Measurements from ENCODE around the gene SLC25A21. TPM values are rescaled to one million over a fixed set of nuclear protein-coding genes. Genes with fewer than 3 reads are reported as not detected.

Gene SLC25A21
- total RNA-seq, 2 experiments from 2014 or later, result not detected

DNA sequence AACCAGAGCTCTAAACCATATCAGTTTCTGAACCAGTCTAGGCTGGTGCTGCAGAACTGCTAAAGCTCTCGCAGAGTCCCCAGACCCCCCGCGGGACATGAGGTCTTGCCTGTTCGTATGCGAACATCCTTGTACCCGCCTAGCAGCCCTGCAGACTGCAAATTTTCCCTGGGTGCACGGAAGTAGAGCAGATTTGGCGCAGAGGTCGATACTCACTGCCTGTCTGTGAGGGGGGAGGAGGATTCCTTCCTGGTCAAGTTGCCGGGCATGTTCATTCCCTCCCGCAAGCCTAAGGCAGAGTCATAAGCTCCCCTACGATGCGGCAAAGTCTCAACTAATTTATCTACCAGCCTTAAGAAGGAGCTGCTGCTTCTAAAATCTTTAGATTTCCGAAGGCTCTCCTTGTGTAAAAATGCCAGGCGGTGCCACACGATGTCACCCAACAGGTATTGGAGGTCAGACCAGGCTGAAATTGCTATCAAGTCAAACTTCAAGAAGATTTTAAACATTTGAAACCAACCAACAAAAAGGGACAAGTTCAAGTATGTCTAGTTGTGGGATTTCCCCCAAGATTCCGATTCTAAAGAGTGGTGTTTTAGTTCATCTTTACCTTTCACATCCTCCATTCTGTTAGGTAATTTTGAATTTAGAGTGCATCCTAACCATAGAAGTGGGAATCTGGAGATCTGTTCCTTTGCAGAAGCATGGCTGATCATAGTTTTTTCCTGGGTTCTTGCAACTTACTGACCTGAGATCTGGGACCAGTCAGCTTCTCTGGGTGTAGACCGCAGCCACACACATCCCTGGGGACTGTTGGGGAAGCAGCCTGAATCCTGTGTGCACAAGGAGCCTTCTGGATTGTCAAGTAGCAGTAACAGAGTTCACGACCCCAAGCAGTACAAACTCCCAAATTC lies 512.3 kb downstream of the SLC25A21 start:
- Mint-ChIP-seq H3K27me3 (peaks cover 99% of the 10 kb centered on the region), H3K27ac (no peak overlapping the region), H3K36me3 (ENCODE audit: low read depth) (no peaks in the 10 kb centered on the region), H3K9me3 (no peaks in the 10 kb centered on the region), H3K4me3 (peak overlapping the region; percentile 45), H3K4me1 (ENCODE audit: low read depth) (peaks cover 68% of the 10 kb centered on the region)
- H3K4me3 ChIP-seq (ENCODE audit: low read length), result no peak overlapping the region
- no peaks in the 10 kb centered on the region for H3K36me3 ChIP-seq (ENCODE audit: insufficient read depth, low read length)
- ChIA-PET CTCF (no interaction called here), POLR2A (no interaction called here)
- ATAC-seq (ENCODE audit: poor library complexity) (no peak), DNase-seq (no peak)
- intact Hi-C loops (cut with DNase I, micrococcal nuclease), result no loop called here
- TF ChIP-seq CTCF (IDR thresholded peaks at IDR 0.05), result no peak
- H3K27ac ChIP-seq (ENCODE audit: low read depth in 1 of 2, low read length in 2 of 2), result no peak overlapping the region
- peaks cover 100% of the 10 kb centered on the region in 2 experiments for H3K27me3 ChIP-seq (ENCODE audit: control insufficient read depth in 1 of 2, insufficient read depth in 2 of 2, low read length in 2 of 2)
- peaks cover 58% of the 10 kb centered on the region for H3K4me1 ChIP-seq (ENCODE audit: insufficient read depth, low read length)
- H3K9me3 ChIP-seq (ENCODE audit: control insufficient read depth in 1 of 2, insufficient read depth in 1 of 2, low read length in 2 of 2), result peaks cover 2 to 83% of the 10 kb centered on the region in 2 experiments

- Mint-ChIP-seq H3K36me3 (ENCODE audit: low read depth) (no peaks in the 10 kb centered on the region), H3K27ac (no peak overlapping the region), H3K4me3 (no peak overlapping the region), H3K9me3 (no peaks in the 10 kb centered on the region), H3K4me1 (ENCODE audit: low read depth) (peaks cover 62% of the 10 kb centered on the region), H3K27me3 (peaks cover 99% of the 10 kb centered on the region)
- Histone ChIP-seq H3K27ac (ENCODE audit: low read depth in 1 of 2, low read length in 2 of 2) (no peak overlapping the region), H3K4me1 (ENCODE audit: insufficient read depth, low read length) (peaks cover 65% of the 10 kb centered on the region), H3K36me3 (ENCODE audit: insufficient read depth, low read length) (no peaks in the 10 kb centered on the region), H3K9me3 (ENCODE audit: control insufficient read depth in 1 of 2, insufficient read depth in 1 of 2, low read length in 2 of 2) (peaks cover 7 to 90% of the 10 kb centered on the region in 2 experiments), H3K4me3 (ENCODE audit: low read length) (no peak overlapping the region), H3K27me3 (ENCODE audit: control insufficient read depth in 1 of 2, insufficient read depth in 2 of 2, low read length in 2 of 2) (peaks cover 100% of the 10 kb centered on the region in 2 experiments)
- ATAC-seq (ENCODE audit: poor library complexity) (no peak), DNase-seq (no peak)
- intact Hi-C loops (cut with DNase I, micrococcal nuclease), result no loop called here
- POLR2A ChIA-PET, result no interaction called here
- CTCF ChIA-PET, result no interaction called here
- TF ChIP-seq CTCF (IDR thresholded peaks at IDR 0.05), result no peak
These were observed 513.2 kb downstream of the SLC25A21 start for GRCh38 chr14:36659010-36659821.

DNA sequence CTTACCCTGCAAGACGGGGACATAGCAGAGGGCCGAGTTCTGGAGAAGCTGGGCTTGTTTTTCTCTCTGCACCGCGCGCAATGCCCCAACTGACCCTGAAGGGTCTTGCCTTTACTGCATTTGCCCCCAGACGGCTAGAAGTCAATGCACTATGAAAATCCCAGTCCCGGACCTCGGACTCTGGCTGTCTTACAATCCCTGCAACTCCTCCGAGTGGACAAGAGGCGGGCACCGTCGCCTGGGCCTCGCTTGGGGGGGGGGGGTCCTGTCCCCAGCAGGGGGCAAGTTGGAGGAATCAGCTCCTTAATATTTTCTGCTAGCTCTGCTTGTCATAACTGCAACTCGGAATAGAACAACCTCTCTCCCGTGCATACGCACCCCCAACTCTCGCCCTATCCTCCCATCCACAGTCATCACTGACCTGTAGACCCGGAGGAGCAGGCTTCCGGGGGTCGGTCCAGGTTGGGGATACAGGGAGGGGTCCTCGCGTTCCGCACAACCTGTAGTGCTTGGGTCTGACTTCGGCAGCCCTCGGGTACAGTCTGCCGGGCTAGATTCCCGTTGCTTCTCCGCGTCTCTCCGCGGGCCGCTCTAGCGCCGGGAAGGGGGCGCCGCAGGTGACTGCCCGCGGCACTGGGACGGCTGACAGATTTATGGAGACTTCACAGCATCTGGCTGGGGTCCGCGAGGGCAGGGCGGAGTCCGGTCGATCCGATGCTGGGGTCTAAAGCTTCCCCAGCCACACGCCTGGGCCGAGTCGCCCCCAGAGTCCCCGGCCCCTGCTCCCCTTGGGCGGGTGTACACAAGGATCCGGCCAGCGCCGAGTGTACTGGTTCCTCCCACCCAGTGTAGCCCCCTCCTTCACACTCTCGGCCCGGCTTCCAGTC lies 514.0 kb downstream of the SLC25A21 start:
- H3K27ac ChIP-seq (ENCODE audit: low read depth in 1 of 2, low read length in 2 of 2), result no peak overlapping the region
- Mint-ChIP-seq H3K27me3 (peaks cover 99% of the 10 kb centered on the region), H3K36me3 (ENCODE audit: low read depth) (no peaks in the 10 kb centered on the region), H3K4me1 (ENCODE audit: low read depth) (peaks cover 53% of the 10 kb centered on the region), H3K9me3 (no peaks in the 10 kb centered on the region), H3K27ac (no peak overlapping the region), H3K4me3 (no peak overlapping the region)
- TF ChIP-seq CTCF (IDR thresholded peaks at IDR 0.05), result no peak
- intact Hi-C loops (cut with DNase I, micrococcal nuclease), result no loop called here
- H3K36me3 ChIP-seq (ENCODE audit: insufficient read depth, low read length), result no peaks in the 10 kb centered on the region
- H3K9me3 ChIP-seq (ENCODE audit: control insufficient read depth in 1 of 2, insufficient read depth in 1 of 2, low read length in 2 of 2), result peaks cover 7 to 85% of the 10 kb centered on the region in 2 experiments
- no peak for DNase-seq
- no peak for ATAC-seq (ENCODE audit: poor library complexity)
- H3K27me3 ChIP-seq (ENCODE audit: control insufficient read depth in 1 of 2, insufficient read depth in 2 of 2, low read length in 2 of 2), result peaks cover 99 to 100% of the 10 kb centered on the region in 2 experiments
- ChIA-PET POLR2A (no interaction called here), CTCF (no interaction called here)
- H3K4me3 ChIP-seq (ENCODE audit: low read length), result no peak overlapping the region
- H3K4me1 ChIP-seq (ENCODE audit: insufficient read depth, low read length), result peaks cover 62% of the 10 kb centered on the region

All from CD4-positive, alpha-beta T cell (primary cell).